ENCODE measurements around the gene NPS.

The NPS gene

DNA sequence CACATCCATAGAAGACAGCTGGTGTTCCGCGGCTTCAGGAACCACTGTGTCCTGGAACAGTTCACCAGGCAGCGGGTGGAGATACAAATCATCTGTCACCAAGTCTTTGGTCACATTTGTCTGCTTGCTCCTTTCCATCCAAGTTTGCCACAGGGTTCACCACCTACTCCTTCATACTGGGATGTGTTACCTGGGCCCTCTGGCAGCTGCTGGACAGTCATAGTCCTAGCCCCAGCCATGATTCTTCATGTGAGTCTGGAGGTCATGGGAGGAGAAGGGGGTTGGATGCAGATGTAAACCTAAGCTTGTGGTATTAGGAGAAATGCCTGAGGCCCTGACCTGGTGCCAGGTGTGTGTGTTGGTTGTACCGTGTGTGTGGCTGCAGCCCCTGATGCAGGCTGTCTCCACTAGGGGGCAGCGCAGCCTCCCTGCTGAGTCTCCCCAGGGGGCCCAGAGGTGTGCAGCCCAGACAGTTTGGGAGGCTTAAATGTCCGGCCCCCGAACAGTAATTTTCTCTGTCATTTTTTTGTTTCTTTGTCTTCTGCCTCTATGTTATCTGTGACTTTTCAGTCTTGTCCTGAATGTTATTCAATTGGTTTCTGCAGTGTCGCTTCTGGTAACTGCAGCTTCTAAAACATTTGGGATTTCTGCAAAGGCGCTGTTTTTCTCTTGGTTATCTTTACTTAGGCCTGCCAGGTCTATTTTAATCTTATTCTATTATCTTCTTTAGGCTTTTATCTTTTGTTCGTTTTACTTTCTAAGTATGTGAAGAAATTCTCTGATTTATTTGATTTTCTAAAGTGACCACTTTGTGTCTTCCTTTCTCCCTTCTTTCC, 14.8 kb downstream of the NPS start:
- no peak for DNase-seq

DNA sequence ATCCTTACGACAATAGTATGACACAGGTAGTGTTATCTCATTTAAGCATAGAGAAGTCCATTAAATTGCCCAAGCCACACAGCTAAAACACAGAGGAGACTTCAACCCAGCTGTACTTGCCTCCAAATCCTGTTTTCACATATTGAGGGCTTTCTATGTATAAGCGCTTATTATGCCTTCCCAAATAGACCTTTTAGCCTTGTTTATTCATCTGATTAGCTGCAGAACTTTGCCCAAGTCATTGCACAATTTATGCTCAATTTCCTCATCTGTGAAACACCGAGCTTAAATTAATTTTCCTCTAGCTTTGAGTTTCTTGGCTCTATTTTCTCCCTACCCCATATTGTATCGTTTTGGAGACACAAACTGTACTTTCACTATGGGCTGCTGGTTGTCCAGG, 15.5 kb downstream of the NPS start:
- no peak for DNase-seq

GRCh38 chr10:127565583-127565982, 16.5 kb downstream of the NPS start:
- DNase-seq = no peak

DNA sequence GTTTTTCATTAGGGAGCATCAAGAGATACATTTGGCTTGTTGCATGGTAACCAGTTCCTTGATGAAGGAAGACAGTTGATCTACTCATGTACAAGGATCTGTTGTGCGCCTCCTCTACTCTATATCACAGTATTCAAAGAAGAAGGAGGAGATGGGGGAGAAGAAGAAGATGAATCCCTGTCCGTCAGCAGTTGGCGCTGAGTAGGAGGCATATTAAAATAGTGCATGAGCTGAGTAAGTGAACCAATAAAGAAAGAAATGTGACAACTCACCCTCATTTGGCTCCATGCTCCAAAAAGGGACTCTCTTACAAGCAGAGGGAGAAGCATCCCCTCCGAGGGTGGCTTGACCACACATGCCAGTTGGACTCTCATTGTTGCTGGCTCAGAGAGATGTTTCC, 20.1 kb downstream of the NPS start:
- no peak for DNase-seq

GRCh38 chr10:127570036-127570435, 20.9 kb downstream of the NPS start:
- DNase-seq = no peak

GRCh38 chr10:127571386-127571785, 22.3 kb downstream of the NPS start:
- DNase-seq = no peak

DNA sequence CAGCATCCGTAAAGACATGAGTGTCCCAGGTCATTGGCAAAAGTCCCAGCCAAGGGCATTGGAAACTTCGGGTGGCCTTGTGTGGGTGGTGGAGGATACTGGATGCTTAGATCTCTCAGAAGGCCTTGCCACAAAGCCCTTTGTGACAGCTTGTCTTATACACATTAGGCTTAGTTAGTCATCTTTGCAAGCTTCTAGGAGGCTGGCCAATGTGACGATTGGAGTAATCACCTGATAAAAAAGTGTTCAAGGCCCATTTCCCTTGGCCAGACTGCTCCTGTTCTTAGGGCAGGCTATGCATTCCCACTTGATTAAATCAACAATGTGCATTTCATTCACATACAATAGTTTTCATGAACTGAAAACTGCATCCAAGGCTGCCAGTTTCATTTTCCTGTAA, 26.9 kb downstream of the NPS start:
- no peak for DNase-seq

DNA sequence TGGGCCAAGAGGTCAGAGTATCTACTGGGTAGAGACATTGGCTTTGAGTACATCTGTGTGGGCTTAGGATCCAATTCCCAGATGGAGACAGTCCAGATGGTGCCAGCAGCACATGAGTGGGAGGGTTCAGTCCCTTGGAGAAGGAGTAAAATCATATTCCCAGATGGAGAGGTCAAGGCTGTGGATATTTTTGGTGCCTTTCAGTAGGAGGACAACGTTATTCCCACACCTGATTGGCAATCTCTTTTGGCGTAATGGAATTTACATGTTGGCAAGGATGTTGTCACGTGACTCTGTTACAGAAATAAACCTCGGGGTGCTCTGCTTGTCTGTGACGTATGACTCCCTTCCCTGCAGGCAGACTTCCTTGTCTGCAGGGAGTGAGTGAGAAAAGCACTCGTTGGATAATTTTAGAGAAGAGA, 27.6 kb downstream of the NPS start:
- no peak for DNase-seq

DNA sequence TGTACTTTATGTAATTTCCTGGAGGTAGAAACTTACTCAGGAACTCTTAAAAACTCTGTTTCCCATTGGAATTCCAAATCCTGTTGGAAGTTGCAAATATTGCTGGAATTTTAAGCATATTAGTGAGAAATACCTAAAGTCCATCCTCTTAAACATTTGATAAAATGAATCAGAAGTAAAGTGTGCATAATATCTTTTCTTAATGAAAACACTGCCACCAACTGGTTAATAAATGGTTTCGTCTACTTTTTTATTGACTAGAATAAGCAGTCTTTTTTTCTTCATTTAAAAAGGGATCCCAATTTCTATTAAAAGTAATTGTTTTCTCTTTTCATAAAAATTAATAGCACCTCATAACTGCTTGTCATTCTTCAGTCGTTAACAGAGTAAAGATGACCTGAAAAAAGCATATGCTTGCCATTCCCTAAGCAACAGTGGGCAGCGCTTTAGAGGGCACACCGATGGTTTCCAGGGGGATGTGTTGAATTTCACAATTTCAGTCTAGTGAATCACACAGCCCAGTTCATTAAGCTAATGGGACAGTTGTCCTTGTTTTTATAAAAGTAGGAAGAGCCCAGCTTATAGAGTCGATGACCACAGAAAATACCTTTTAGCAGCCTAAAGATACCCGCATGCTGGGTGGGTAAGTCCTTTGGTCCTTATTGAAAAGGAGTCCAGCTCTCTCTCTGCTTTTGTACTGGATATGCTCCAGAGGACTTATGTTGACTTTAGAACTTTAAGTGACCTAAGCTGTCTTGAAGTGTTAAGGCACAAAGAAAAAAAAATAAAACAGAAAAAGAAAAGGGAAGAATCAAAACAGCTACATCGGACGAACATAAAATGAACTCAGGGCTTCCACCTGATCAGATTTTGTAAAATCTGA, 28.5 kb downstream of the NPS start:
- no peak for DNase-seq

- no peak for DNase-seq
Measured at GRCh38 chr10:127578259-127578960, 29.3 kb downstream of the NPS start.

DNA sequence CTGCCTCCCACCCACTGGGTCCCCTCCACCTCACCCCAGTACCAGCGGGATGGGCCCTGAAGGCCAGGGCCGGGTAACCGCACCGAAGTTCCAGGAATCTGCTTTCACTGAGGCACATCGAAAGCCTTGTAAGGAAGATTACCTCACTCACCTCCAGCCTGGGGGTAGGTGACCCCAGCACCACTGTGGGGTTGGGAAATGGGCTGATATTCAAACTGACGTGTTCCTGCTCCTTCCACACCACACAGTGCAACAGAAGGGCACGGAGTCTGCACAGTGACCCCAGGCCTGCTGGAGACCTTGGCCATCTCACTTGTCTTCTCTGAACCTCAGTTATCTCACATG, 29.8 kb downstream of the NPS start:
- no peak for DNase-seq

GRCh38 chr10:127579640-127580039, 30.5 kb downstream of the NPS start:
- DNase-seq = no peak

GRCh38 chr10:127580822-127581221, 31.7 kb downstream of the NPS start:
- no peak for DNase-seq

GRCh38 chr10:127585519-127586023, 36.5 kb downstream of the NPS start:
- no peak for DNase-seq

DNA sequence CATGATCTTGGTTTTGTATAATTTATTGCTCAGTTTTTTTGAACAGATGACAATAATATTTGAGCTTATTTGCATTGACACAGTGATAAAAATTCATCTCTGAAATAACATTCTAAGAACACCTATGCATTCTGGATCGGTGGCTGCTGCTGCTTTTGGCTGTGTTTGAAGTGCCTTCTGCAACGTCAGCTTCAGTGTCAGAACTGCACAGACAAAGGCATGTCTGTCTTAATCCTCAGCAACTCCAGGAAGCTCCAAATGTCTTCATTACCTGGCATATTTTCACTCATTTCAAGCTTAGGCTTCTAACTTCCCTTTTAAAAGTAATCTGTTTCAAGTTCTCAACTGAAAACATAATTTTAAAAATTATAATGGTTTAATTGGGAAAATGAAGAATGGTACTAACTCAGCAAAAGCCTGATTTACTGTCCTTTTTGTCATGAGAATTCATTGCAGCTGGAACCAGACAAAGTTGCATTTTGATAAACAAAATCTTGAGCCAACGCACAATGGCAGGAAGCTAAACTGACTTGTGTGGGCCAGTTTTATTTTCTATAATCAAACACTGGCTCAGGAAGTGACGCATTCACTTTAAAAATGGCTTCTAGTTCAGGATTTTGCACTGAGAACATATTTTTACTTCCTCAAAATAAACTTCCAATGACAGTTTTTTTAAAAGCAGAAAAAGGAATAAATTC, 38.7 kb downstream of the NPS start:
- DNase-seq = no peak

GRCh38 chr10:127592586-127592985, 43.5 kb downstream of the NPS start:
- DNase-seq = no peak

DNA sequence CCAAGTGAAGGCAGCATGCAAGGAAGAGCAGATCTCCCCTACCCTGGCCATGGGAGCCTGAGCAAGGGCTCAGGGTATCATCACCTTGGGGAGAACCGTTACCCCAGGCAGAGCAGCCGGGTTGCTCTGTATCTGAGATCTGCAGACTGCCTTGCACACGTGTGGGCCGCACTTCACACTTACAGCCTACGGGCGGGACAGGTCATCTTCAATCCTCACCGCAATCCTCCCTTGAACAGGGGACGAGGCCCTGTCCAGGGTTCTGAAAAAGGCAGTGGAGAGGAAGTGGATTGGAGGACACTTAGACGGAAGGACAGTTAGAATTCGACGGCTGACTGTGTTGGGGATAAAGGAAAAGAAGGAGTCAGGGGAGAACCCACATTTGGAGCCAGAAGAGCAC, 51.4 kb downstream of the NPS start:
- no peak for DNase-seq
